Measurements from ENCODE around the gene FBXL20. TPM values are rescaled to one million over a fixed set of nuclear protein-coding genes. Genes with fewer than 3 reads are reported as not detected.

The FBXL20 gene
- total RNA-seq, 1 donor from 2014 or later = 18.3 TPM

DNA sequence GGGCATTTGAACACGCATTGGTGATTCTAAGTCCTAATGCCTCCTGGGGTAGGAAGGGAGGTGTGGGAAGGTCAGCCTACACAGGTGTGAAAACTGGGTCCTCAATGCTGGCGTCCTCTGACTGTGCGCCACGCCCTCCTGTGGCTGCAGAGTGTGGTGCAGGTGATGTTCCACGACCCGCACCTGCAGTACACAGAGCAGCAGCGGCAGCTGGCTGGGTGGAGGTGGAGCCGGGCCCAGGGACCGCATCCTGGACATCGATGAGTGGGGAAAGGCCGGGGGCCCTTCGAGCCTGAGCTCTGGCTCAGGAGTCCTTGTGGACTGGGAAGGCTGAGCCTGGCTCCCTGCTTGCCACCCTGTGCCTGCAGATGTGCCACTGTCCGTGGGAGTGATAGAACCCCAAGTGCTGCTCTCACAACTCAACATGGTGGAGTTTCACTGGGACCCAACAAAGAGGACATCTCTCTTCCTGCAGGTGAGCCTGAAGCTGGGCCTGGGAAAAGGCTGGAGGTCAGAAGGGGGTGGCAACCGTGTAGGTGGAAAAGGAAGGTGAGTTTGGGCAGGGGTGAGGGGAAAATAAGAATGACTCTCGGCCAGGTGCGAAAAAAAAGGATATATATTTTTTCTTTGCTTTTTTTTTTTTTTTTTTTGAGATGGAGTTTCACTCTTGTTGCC lies 161.6 kb downstream of the FBXL20 start:
- no peak overlapping the region for H2AFZ ChIP-seq (ENCODE audit: low read depth, low read length)
- DNase-seq (ENCODE audit: low read depth) (no peak), FAIRE-seq (no peak)
- no peak overlapping the region for H3K27ac Mint-ChIP-seq (ENCODE audit: unreplicated experiment)
- no peaks in the 10 kb centered on the region for H3K9me3 ChIP-seq (ENCODE audit: insufficient read depth, low read depth, low read length)
- H3K27ac ChIP-seq (ENCODE audit: low read depth, low read length) = no peak overlapping the region
- no peak overlapping the region for H3K4me3 Mint-ChIP-seq (ENCODE audit: unreplicated experiment)
- H3K27me3 Mint-ChIP-seq (ENCODE audit: low read depth, unreplicated experiment) = peaks cover 22% of the 10 kb centered on the region
- no peaks in the 10 kb centered on the region for H3K36me3 Mint-ChIP-seq (ENCODE audit: low read depth, unreplicated experiment)
- H3K4me1 Mint-ChIP-seq (ENCODE audit: low read depth, unreplicated experiment) = peaks cover 2% of the 10 kb centered on the region
- peaks cover 4% of the 10 kb centered on the region for H4K20me1 ChIP-seq (ENCODE audit: insufficient read depth, low read length)
- no peaks in the 10 kb centered on the region for H3K36me3 ChIP-seq (ENCODE audit: insufficient read depth, low read length)
- peaks cover 3% of the 10 kb centered on the region for H3K27me3 ChIP-seq (ENCODE audit: insufficient read depth, low read length)
- no peak for TF ChIP-seq EZH2 (IDR thresholded peaks at IDR 0.05; ENCODE audit: insufficient read depth, low read length)
- TF ChIP-seq, protein P1, sequence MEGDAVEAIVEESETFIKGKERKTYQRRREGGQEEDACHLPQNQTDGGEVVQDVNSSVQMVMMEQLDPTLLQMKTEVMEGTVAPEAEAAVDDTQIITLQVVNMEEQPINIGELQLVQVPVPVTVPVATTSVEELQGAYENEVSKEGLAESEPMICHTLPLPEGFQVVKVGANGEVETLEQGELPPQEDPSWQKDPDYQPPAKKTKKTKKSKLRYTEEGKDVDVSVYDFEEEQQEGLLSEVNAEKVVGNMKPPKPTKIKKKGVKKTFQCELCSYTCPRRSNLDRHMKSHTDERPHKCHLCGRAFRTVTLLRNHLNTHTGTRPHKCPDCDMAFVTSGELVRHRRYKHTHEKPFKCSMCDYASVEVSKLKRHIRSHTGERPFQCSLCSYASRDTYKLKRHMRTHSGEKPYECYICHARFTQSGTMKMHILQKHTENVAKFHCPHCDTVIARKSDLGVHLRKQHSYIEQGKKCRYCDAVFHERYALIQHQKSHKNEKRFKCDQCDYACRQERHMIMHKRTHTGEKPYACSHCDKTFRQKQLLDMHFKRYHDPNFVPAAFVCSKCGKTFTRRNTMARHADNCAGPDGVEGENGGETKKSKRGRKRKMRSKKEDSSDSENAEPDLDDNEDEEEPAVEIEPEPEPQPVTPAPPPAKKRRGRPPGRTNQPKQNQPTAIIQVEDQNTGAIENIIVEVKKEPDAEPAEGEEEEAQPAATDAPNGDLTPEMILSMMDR (IDR thresholded peaks at IDR 0.05; ENCODE audit: insufficient read depth, low read depth, low read length) = peak; percentile 7
- H3K4me2 ChIP-seq (ENCODE audit: low read length) = no peak overlapping the region
- H3K79me2 ChIP-seq (ENCODE audit: insufficient read depth, low read length) = no peaks in the 10 kb centered on the region
- H3K9me3 Mint-ChIP-seq (ENCODE audit: unreplicated experiment) = no peaks in the 10 kb centered on the region
- H3K4me3 ChIP-seq (ENCODE audit: insufficient read depth, low read depth, low read length) = no peak overlapping the region
- H3K9ac ChIP-seq (ENCODE audit: low read length) = no peak overlapping the region
- peaks cover 7% of the 10 kb centered on the region for H3K4me1 ChIP-seq (ENCODE audit: insufficient read depth, low read length)

- Histone ChIP-seq H3K4me2 (ENCODE audit: low read length) (peak overlapping the region; percentile 38), H3K27ac (ENCODE audit: low read depth, low read length) (no peak overlapping the region), H3K36me3 (ENCODE audit: insufficient read depth, low read length) (no peaks in the 10 kb centered on the region), H3K4me3 (ENCODE audit: insufficient read depth, low read depth, low read length) (no peak overlapping the region), H3K27me3 (ENCODE audit: insufficient read depth, low read length) (peaks cover 3% of the 10 kb centered on the region), H4K20me1 (ENCODE audit: insufficient read depth, low read length) (no peaks in the 10 kb centered on the region), H2AFZ (ENCODE audit: low read depth, low read length) (no peak overlapping the region), H3K4me1 (ENCODE audit: insufficient read depth, low read length) (peaks cover 7% of the 10 kb centered on the region), H3K9me3 (ENCODE audit: insufficient read depth, low read depth, low read length) (no peaks in the 10 kb centered on the region), H3K79me2 (ENCODE audit: insufficient read depth, low read length) (no peaks in the 10 kb centered on the region), H3K9ac (ENCODE audit: low read length) (no peak overlapping the region)
- DNase-seq (ENCODE audit: low read depth) (no peak), FAIRE-seq (no peak)
- H3K27me3 Mint-ChIP-seq (ENCODE audit: low read depth, unreplicated experiment) = peaks cover 22% of the 10 kb centered on the region
- H3K36me3 Mint-ChIP-seq (ENCODE audit: low read depth, unreplicated experiment) = no peaks in the 10 kb centered on the region
- H3K4me3 Mint-ChIP-seq (ENCODE audit: unreplicated experiment) = no peak overlapping the region
- no peaks in the 10 kb centered on the region for H3K4me1 Mint-ChIP-seq (ENCODE audit: low read depth, unreplicated experiment)
- no peaks in the 10 kb centered on the region for H3K9me3 Mint-ChIP-seq (ENCODE audit: unreplicated experiment)
- H3K27ac Mint-ChIP-seq (ENCODE audit: unreplicated experiment) = no peak overlapping the region
- no peak for TF ChIP-seq EZH2 (IDR thresholded peaks at IDR 0.05; ENCODE audit: insufficient read depth, low read length)
- TF ChIP-seq, protein P1 (IDR thresholded peaks at IDR 0.05; ENCODE audit: insufficient read depth, low read depth, low read length) = no peak
These were observed 163.0 kb downstream of the FBXL20 start for GRCh38 chr17:39238311-39238972.

DNA sequence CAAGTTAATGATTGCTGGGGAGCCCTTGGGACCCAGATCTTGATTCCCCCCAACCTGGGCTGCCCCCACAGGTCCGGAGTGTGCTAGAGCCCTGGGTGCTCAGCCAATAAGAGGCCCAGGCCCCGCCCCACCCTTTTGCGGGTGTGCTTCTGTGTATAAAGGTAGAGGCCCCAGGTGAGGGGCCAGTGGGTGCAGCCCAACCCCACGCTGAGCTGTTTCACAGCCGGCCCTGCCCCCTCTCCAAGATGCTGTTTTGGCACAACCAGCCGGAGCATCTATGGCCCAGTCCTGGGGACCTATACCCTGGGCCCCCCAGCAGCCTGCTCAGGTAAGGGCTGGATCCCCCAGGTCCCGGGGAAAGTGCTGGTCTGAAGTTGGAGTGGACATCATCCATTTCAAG lies 163.8 kb downstream of the FBXL20 start:
- H3K36me3 Mint-ChIP-seq (ENCODE audit: low read depth, unreplicated experiment) = no peaks in the 10 kb centered on the region
- H3K4me3 ChIP-seq (ENCODE audit: insufficient read depth, low read depth, low read length) = no peak overlapping the region
- H2AFZ ChIP-seq (ENCODE audit: low read depth, low read length) = no peak overlapping the region
- H3K36me3 ChIP-seq (ENCODE audit: insufficient read depth, low read length) = no peaks in the 10 kb centered on the region
- H3K27me3 ChIP-seq (ENCODE audit: insufficient read depth, low read length) = peaks cover 3% of the 10 kb centered on the region
- DNase-seq (ENCODE audit: low read depth) = no peak
- no peaks in the 10 kb centered on the region for H3K4me1 Mint-ChIP-seq (ENCODE audit: low read depth, unreplicated experiment)
- H3K27ac ChIP-seq (ENCODE audit: low read depth, low read length) = no peak overlapping the region
- no peaks in the 10 kb centered on the region for H3K9me3 ChIP-seq (ENCODE audit: insufficient read depth, low read depth, low read length)
- peaks cover 22% of the 10 kb centered on the region for H3K27me3 Mint-ChIP-seq (ENCODE audit: low read depth, unreplicated experiment)
- H3K4me1 ChIP-seq (ENCODE audit: insufficient read depth, low read length) = peaks cover 7% of the 10 kb centered on the region
- TF ChIP-seq EZH2 (IDR thresholded peaks at IDR 0.05; ENCODE audit: insufficient read depth, low read length) = no peak
- TF ChIP-seq, protein P1 (IDR thresholded peaks at IDR 0.05; ENCODE audit: insufficient read depth, low read depth, low read length) = no peak
- no peaks in the 10 kb centered on the region for H3K79me2 ChIP-seq (ENCODE audit: insufficient read depth, low read length)
- FAIRE-seq = no peak
- no peak overlapping the region for H3K9ac ChIP-seq (ENCODE audit: low read length)
- no peaks in the 10 kb centered on the region for H4K20me1 ChIP-seq (ENCODE audit: insufficient read depth, low read length)
- no peaks in the 10 kb centered on the region for H3K9me3 Mint-ChIP-seq (ENCODE audit: unreplicated experiment)
- no peak overlapping the region for H3K27ac Mint-ChIP-seq (ENCODE audit: unreplicated experiment)
- H3K4me3 Mint-ChIP-seq (ENCODE audit: unreplicated experiment) = no peak overlapping the region
- H3K4me2 ChIP-seq (ENCODE audit: low read length) = no peak overlapping the region

Measured in astrocyte (in vitro differentiated cells and primary cell).